Thyroid gland (tissue), 4 donors: Measurements from ENCODE around the gene FOXN4. TPM values are rescaled to one million over a fixed set of nuclear protein-coding genes. Genes with fewer than 3 reads are reported as not detected.

ENCODE experiments used
- DNase-seq, 2 donors: peaks; one replicate each; pipeline ENCODE4 v3.0.0-alpha.2; 2019
- H3K27ac ChIP-seq, 3 donors: fragments of 200-600 bp; sonication (generic); 1 replicate in 2 of 3; 2 replicates in 1 of 3; pipeline ENCODE4 v1.5.1; 2016 to 2019; ENCODE audit warnings: mild to moderate bottlenecking in 1 of 3, moderate library complexity in 1 of 3
- H3K27me3 ChIP-seq: fragments of 200-600 bp; sonication (generic); one replicate; pipeline ENCODE4 v1.5.1; 2019
- H3K36me3 ChIP-seq, 2 donors: fragments of 200-600 bp; sonication (generic); one replicate each; pipeline ENCODE4 v1.5.1; 2016 to 2019
- H3K4me1 ChIP-seq, 2 donors: fragments of 200-600 bp; sonication (generic); one replicate each; pipeline ENCODE4 v1.5.1; 2017 to 2019
- H3K4me3 ChIP-seq, 3 donors: fragments of 200-600 bp; sonication (generic); replicated peaks in 1 of 3; 1 replicate in 2 of 3; 2 replicates in 1 of 3; pipeline ENCODE4 v1.5.1; 2016; ENCODE audit warnings: mild to moderate bottlenecking in 1 of 3
- H3K9me3 ChIP-seq: fragments of 200-600 bp; sonication (generic); one replicate; pipeline ENCODE4 v1.5.1; 2017
- CTCF ChIP-seq, 6 experiments: fragments of 200-600 bp in 3 of 6; fragments of 450-650 bp in 3 of 6; sonication (generic) in 3 of 6; IDR thresholded peaks; one replicate each; pipeline ENCODE4 v1.5.1; 2016 to 2019; ENCODE audit warnings: antibody characterized with exemption in 6 of 6, mild to moderate bottlenecking in 2 of 6, inconsistent platforms in 1 of 6, moderate library complexity in 1 of 6
- POLR2A ChIP-seq, 2 donors: fragments of 450-650 bp; IDR thresholded peaks; one replicate each; pipeline ENCODE4 v1.6.1; 2017; ENCODE audit warnings: antibody characterized with exemption in 2 of 2, mild to moderate bottlenecking in 2 of 2, moderate library complexity in 1 of 2
- WGBS, 2 donors: methylation state at CpG; one replicate each; pipeline ENCODE4 v1.1.5; 2017; 5-methylcytosine and 5-hydroxymethylcytosine counted together
- intact Hi-C: fragments of 100-400 bp; cut with DNase I; formaldehyde crosslinking; loops from one replicate; pipeline ENCODE4 v1.15.1; 2023
- total RNA-seq, 4 donors: library from RNA; depleted of rRNA; stranded (reverse); fragments of >200 nt; gene quantifications; one replicate each; pipeline ENCODE4 v1.2.3, GENCODE V29; 2016

Gene FOXN4
- total RNA-seq, 4 donors from 2014 or later: not detected

DNA sequence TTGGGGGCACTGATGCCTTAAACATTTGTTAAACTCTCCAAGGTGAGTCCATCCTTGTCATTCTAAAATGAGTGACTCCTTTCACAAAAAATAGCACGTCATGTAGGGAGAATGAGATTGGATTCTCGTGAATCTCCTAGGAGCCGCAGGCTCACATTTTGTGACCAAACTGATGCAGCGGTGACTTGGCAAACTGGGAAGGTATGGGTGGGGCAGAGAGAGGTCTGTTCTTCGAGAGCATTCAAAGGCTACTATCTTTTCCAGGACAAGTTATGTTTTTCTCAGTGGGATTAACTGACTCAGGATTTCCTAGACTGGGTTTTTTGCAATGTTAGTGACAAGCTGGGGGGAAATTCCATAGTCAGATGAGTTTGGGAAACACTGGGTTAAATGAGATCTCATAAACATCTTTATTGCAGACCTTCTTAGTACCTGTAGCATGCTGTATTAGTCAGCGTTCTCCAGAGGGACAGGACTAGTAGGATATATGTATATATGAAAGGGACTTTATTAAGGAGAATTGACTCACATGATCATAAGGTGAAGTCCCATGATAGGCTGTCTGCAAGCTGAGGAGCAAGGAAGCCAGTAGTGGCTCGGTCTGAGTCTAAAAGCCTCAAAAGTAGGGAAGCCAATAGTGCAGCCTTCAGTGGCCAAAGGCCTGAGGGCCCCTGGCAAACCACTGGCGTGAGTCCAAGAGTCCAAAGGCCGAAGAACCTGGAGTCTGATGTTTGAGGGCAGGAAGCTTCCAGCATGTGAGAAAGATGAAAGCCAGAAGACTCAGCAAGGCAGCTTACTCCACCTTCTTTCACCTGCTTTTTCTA lies 61.0 kb downstream of the FOXN4 start:
- H3K4me1 ChIP-seq: peaks cover 0 to 8% of the 10 kb centered on the region in 2 donors
- H3K36me3 ChIP-seq: peaks cover 55 to 62% of the 10 kb centered on the region in 2 donors
- TF ChIP-seq POLR2A (IDR thresholded peaks at IDR 0.05): no peak
- TF ChIP-seq CTCF (IDR thresholded peaks at IDR 0.05): no peak
- DNase-seq: no peak
- 90 to 91% methylated on average over 9 of the region's 9 CpGs for WGBS, 2 donors
- H3K4me3 ChIP-seq: no peak overlapping the region
- no peaks in the 10 kb centered on the region for H3K9me3 ChIP-seq
- intact Hi-C loops: no loop called here
- H3K27ac ChIP-seq: no peak overlapping the region
- no peaks in the 10 kb centered on the region for H3K27me3 ChIP-seq

GRCh38 chr12:109246221-109246620 lies 62.9 kb downstream of the FOXN4 start:
- Histone ChIP-seq H3K27me3 (no peaks in the 10 kb centered on the region), H3K27ac (no peak overlapping the region), H3K4me3 (no peak overlapping the region), H3K9me3 (no peaks in the 10 kb centered on the region), H3K36me3 (peaks cover 62 to 72% of the 10 kb centered on the region in 2 donors), H3K4me1 (peaks cover 0 to 8% of the 10 kb centered on the region in 2 donors)
- DNase-seq: no peak
- TF ChIP-seq CTCF (IDR thresholded peaks at IDR 0.05) (no peak), POLR2A (IDR thresholded peaks at IDR 0.05) (no peak)
- 90 to 97% methylated on average over 15 of the region's 15 CpGs for WGBS, 2 donors
- intact Hi-C loops: no loop called here

DNA sequence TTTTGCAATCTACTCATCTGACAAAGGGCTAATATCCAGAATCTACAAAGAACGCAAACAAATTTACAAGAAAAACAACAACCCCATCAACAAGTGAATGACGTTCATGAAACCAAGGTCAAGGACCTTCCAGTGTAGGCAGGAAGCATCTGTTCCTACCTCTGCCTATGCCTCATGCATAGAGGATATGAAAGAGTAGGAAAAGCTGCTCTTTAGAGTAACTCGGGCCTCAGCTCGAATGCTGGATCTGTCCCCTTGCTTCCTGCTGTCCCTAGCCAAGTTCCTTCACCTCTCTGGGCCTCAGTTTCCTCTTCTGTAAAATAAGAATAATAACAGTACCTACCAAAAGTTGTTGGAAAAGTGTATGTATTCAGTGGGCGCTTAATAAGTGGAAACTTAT lies 65.0 kb downstream of the FOXN4 start:
- H3K36me3 ChIP-seq: peaks cover 79 to 91% of the 10 kb centered on the region in 2 donors
- TF ChIP-seq POLR2A (IDR thresholded peaks at IDR 0.05): no peak
- TF ChIP-seq CTCF (IDR thresholded peaks at IDR 0.05): no peak
- WGBS, 2 donors: 71 to 85% methylated on average over 5 of the region's 5 CpGs

GRCh38 chr12:109241936-109242335 lies 67.1 kb downstream of the FOXN4 start:
- 89 to 93% methylated on average over 5 of the region's 5 CpGs for WGBS, 2 donors
- Histone ChIP-seq H3K27me3 (no peaks in the 10 kb centered on the region), H3K4me1 (no peaks in the 10 kb centered on the region), H3K36me3 (peaks cover 75 to 89% of the 10 kb centered on the region in 2 donors), H3K9me3 (no peaks in the 10 kb centered on the region), H3K27ac (no peak overlapping the region), H3K4me3 (no peak overlapping the region)
- intact Hi-C loops: no loop called here
- TF ChIP-seq CTCF (IDR thresholded peaks at IDR 0.05): no peak
- TF ChIP-seq POLR2A (IDR thresholded peaks at IDR 0.05): no peak
- no peak for DNase-seq

More for the DNA sequence above, 65.0 kb downstream of the FOXN4 start:
- intact Hi-C loops: no loop called here
- Histone ChIP-seq H3K27ac (no peak overlapping the region), H3K27me3 (no peaks in the 10 kb centered on the region), H3K4me3 (no peak overlapping the region), H3K9me3 (no peaks in the 10 kb centered on the region), H3K4me1 (no peaks in the 10 kb centered on the region)
- no peak for DNase-seq

DNA sequence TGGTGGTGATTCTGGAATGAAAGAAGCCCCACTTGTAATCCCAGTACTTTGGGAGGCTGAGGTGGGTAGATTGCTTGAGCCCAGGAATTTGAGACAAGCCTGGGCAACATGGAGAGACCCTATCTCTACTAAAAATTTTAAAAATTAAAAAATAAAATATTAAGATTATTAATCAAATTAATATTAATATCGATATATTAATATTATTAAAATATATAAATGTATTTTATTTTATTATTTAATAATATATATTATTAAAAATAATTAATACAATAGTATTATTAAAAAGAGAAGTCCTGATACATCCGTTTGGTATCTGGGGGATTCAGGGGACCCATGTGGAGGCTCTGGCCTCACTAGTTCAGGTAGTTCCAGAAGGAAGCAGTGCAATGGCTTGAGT lies 68.7 kb downstream of the FOXN4 start:
- H3K27me3 ChIP-seq: no peaks in the 10 kb centered on the region
- 94 to 96% methylated on average over 2 of the region's 2 CpGs for WGBS, 2 donors
- TF ChIP-seq CTCF (IDR thresholded peaks at IDR 0.05) (no peak), POLR2A (IDR thresholded peaks at IDR 0.05) (no peak)
- no peaks in the 10 kb centered on the region for H3K9me3 ChIP-seq
- H3K4me3 ChIP-seq: no peak overlapping the region
- no peak for DNase-seq
- H3K36me3 ChIP-seq: peaks cover 72 to 85% of the 10 kb centered on the region in 2 donors
- H3K27ac ChIP-seq: no peak overlapping the region
- intact Hi-C loops: no loop called here
- no peaks in the 10 kb centered on the region for H3K4me1 ChIP-seq
